Putamen (tissue), 1 donor: ENCODE data around the gene KLHDC9.

ENCODE experiments used
- DNase-seq: peaks from one replicate; pipeline ENCODE4 v3.0.0-alpha.2; 2016; ENCODE audit warnings: low spot score

Gene KLHDC9

GRCh38 chr1:161132410-161133219 lies 34.5 kb downstream of the KLHDC9 start, which contains the start of gene DEDD:
Gene DEDD (minus strand): TSS chr1:161132667. CDS start chr1:161124462, 8,205 bp downstream.
- peak; percentile 98 for DNase-seq

DNA sequence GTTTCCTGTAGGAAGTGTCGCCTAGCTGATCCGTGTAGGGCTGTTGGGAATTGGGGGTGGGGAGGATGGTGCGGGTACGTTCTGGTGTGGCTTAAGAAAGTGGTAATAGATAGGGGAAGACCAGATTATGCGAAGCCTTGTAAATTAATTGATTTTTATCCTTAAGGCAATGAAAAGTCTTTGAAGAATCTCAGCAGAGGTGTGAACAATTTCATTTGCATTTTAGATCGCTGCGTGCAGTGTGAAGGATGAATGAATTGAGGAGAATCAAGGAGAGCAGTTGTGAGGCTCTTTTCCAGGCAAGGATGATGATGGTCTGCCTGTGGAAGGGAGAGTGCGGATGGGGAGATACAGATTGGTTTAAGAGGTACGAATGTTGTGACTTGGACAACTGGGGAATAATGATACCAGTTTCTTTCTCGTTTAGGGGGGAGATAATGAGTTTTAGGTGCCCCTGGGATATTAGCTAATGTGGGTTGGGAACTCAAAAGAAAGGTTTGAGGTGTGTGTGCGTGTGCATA lies 35.1 kb downstream of the KLHDC9 start:
- DNase-seq = no peak

DNA sequence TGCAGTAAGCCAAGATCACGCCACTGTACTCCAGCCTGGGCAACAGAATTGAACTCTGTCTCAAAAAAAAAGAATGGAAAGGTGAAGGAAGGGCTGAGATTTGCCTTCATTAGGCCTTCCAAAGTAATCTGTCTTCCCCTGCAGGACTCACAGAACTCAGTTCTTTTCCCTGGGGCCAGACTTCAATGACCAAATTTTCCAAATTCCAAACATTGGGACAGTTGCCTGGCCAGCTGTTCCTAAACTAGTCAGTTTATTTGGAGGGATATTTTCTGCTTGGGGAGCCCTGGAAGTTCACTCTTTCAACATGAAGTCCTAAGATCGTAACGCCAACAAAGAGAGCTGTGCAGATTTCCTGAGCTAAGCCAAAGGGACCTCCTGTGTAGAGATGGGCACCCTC lies 39.7 kb downstream of the KLHDC9 start:
- no peak for DNase-seq

DNA sequence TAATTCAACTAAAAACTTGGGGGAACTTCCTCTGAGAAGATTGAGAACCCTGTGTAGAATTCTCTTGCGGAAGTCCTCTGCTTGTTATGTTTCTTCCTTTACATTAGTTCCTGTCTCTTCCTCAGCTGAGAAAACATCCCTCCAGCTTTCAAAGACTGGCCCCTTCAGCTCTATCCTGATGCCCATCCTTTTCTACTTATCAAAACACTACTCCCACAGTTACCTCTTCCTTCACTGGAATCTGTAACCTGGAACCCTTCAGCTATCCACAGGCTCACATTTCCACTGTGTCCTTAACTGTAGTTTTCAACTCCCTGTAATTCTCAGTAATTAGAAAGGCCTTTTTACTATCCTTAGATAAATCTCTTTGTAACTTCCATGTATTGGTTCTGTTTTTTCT lies 40.3 kb downstream of the KLHDC9 start:
- DNase-seq = no peak

DNA sequence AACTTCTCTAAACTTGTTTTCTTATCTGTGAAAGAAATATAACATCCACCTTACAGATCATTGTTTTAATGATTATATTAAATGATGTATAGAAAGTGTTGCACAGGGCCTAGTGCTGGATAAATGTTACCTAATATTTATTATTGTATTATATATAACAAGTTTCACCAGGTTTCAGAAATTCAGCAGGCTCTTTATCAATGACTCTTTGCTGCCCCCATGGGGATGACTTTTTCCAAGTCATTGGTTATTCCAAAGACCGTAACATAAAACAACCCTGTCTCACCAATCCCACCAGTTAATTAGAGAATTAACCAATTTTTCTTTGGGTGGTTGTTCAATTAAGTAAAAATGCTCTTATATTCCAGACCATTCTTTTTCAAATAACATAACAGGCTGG lies 41.6 kb downstream of the KLHDC9 start:
- no peak for DNase-seq

DNA sequence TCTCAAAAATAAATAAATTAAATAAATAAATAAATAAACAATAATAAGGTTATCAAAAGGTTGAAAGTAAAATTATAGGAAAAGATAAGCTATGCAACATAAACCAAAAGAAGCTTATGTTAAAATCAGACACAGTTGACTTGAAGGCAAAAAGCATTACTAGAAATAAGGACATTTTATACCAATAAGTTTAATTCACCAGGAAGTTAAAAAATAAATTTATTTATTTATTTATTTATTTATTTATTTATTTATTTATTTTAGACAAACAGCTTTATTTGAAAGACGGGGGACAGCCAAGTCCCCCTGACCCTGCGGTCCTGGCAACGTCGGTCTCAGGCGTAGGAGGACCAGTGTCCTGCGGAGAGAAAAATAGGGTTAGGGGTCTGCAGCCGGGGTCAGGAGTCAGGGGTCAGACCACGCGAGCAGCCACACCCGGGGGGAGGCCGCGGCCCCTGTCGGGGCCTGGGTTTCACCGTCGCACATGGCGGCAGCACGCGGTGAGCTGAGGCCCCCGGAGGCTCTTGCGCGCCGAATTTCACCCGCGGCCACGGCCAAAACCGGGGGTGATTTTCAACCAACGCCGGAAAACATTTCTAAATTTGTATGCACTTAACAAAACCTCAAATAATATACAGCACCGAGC lies 42.7 kb downstream of the KLHDC9 start:
- DNase-seq = no peak

- no peak for DNase-seq
Observed at GRCh38 chr1:161145832-161146231, 47.7 kb downstream of the KLHDC9 start.
